NCI-H2196 treated with DMSO at 0.1 percent for 48 hours (cell line): Measurements from ENCODE around the gene PODXL2.

Experiments
- DNase-seq: peaks from one replicate; lab custom pipeline; 2025; ENCODE audit not compliant: unreplicated experiment; lab: John Stamatoyannopoulos, UW

Gene PODXL2

GRCh38 chr3:127687228-127687737 lies 58.3 kb downstream of the PODXL2 start:
- no peak for DNase-seq

- no peak for DNase-seq
These were observed 59.0 kb downstream of the PODXL2 start for GRCh38 chr3:127688022-127688415.

GRCh38 chr3:127688416-127689265 lies 59.7 kb downstream of the PODXL2 start:
- no peak for DNase-seq

GRCh38 chr3:127689266-127689860 lies 60.4 kb downstream of the PODXL2 start:
- DNase-seq: no peak

GRCh38 chr3:127690106-127690505 lies 61.1 kb downstream of the PODXL2 start:
- no peak for DNase-seq

- DNase-seq: peak; percentile 50
These were observed 62.0 kb downstream of the PODXL2 start for GRCh38 chr3:127690823-127691452.

GRCh38 chr3:127691489-127691888 lies 62.5 kb downstream of the PODXL2 start:
- DNase-seq: no peak

GRCh38 chr3:127691974-127692373 lies 63.0 kb downstream of the PODXL2 start:
- DNase-seq: no peak

- no peak for DNase-seq
These were observed 63.7 kb downstream of the PODXL2 start for GRCh38 chr3:127692501-127693335.

GRCh38 chr3:127693336-127693843 lies 64.4 kb downstream of the PODXL2 start:
- DNase-seq: no peak

GRCh38 chr3:127694467-127695215 lies 65.7 kb downstream of the PODXL2 start:
- DNase-seq: peak; percentile 95

GRCh38 chr3:127697551-127698240 lies 68.7 kb downstream of the PODXL2 start:
- DNase-seq: peak; percentile 79

GRCh38 chr3:127698286-127698685 lies 69.3 kb downstream of the PODXL2 start:
- DNase-seq: no peak

GRCh38 chr3:127698691-127699415 lies 69.9 kb downstream of the PODXL2 start:
- DNase-seq: no peak

GRCh38 chr3:127699416-127700300 lies 70.7 kb downstream of the PODXL2 start:
- no peak for DNase-seq

- no peak for DNase-seq
These were observed 71.4 kb downstream of the PODXL2 start for GRCh38 chr3:127700406-127700805.

- DNase-seq: no peak
These were observed 72.4 kb downstream of the PODXL2 start for GRCh38 chr3:127701280-127701911.
